NCI-H82 (cell line): ENCODE measurements around the gene APOB.
"Not testable (repeated sequence)": the region's sequence is repeated elsewhere in the genome, so short reads cannot be mapped to it uniquely, and the experiment has no call there.

ENCODE experiments used
- DNase-seq: peaks from one replicate; lab custom pipeline; 2025; lab: John Stamatoyannopoulos, UW

APOB gene

GRCh38 chr2:21033237-21034155 lies 10.4 kb downstream of the APOB start:
- DNase-seq = no peak

- DNase-seq = no peak
Observed at GRCh38 chr2:21032338-21033236, 11.3 kb downstream of the APOB start.

GRCh38 chr2:21030983-21031968 lies 12.6 kb downstream of the APOB start:
- DNase-seq = no peak

- DNase-seq = no peak
Observed at GRCh38 chr2:21029519-21029918, 14.4 kb downstream of the APOB start.

GRCh38 chr2:21028951-21029350 lies 14.9 kb downstream of the APOB start:
- not testable (repeated sequence) for DNase-seq

- DNase-seq = no peak
Observed at GRCh38 chr2:21028021-21028947, 15.6 kb downstream of the APOB start.

- DNase-seq = no peak
Observed at GRCh38 chr2:21026479-21027282, 17.2 kb downstream of the APOB start.

GRCh38 chr2:21025690-21026478 lies 18.0 kb downstream of the APOB start:
- DNase-seq = no peak

GRCh38 chr2:21024722-21025389 lies 19.0 kb downstream of the APOB start:
- no peak for DNase-seq

- DNase-seq = no peak
Observed at GRCh38 chr2:21024198-21024597, 19.7 kb downstream of the APOB start.

- DNase-seq = no peak
Observed at GRCh38 chr2:21023419-21024181, 20.3 kb downstream of the APOB start.

GRCh38 chr2:21022792-21023367 lies 21.0 kb downstream of the APOB start:
- no peak for DNase-seq

GRCh38 chr2:21021430-21021829 lies 22.4 kb downstream of the APOB start:
- DNase-seq = no peak

- DNase-seq = no peak
Observed at GRCh38 chr2:21020668-21021288, 23.1 kb downstream of the APOB start.

- peak; percentile 11 for DNase-seq
Observed at GRCh38 chr2:21020031-21020667, 23.7 kb downstream of the APOB start.

- DNase-seq = no peak
Observed at GRCh38 chr2:21019678-21020021, 24.2 kb downstream of the APOB start.
